ENCODE measurements around the gene PPARA. TPM values are rescaled to one million over a fixed set of nuclear protein-coding genes. Genes with fewer than 3 reads are reported as not detected.
"Not testable (repeated sequence)": the region's sequence is repeated elsewhere in the genome, so short reads cannot be mapped to it uniquely, and the experiment has no call there.

The PPARA gene
- polyA plus RNA-seq, 1 donor from 2014 or later, result 0.43 TPM

DNA sequence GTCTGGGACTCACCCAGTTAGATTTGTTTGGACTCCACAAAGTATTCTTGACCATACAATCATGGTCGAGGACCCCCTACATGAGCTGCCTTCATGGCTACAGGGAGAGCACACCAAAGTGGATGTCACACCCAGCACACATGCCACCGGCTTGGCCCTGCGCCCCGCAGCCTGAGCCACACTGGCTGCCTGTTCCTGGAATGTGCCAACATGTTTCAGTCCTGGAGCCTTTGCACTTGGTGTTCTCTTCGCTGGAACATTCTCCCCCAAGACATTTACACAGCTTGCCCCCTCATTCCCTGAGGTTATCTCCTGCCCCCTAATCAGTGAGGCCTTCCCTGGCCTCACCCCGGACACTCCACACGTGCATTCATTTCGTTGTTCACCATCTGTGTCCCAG lies 46.0 kb downstream of the PPARA start:
- Histone ChIP-seq H3K9me3 (ENCODE audit: low read length) (no peaks in the 10 kb centered on the region), H4K20me1 (ENCODE audit: insufficient read depth) (no peaks in the 10 kb centered on the region), H3K27me3 (ENCODE audit: insufficient read depth, low read depth, low read length) (no peaks in the 10 kb centered on the region), H3K27ac (ENCODE audit: low read length) (no peak overlapping the region), H3K4me3 (ENCODE audit: low read length) (no peak overlapping the region), H3K79me2 (replicated peaks; ENCODE audit: insufficient read depth, low read length) (no peaks in the 10 kb centered on the region), H3K4me2 (ENCODE audit: low read length) (no peak overlapping the region), H3K9me2 (ENCODE audit: insufficient read depth, low read length) (no peaks in the 10 kb centered on the region), H2AFZ (ENCODE audit: low read depth, low read length) (no peak overlapping the region), H3K36me3 (ENCODE audit: insufficient read depth, low read length) (no peaks in the 10 kb centered on the region), H3F3A (ENCODE audit: insufficient read depth, low read length, poor library complexity, severe bottlenecking) (no peaks in the 10 kb centered on the region), H3K9ac (ENCODE audit: low read length) (no peak overlapping the region)
- TF ChIP-seq RAD21 (conservative IDR thresholded peaks at IDR 0.05) (no peak), MXI1 (conservative IDR thresholded peaks at IDR 0.05; ENCODE audit: poor library complexity, severe bottlenecking) (no peak), TAF1 (IDR thresholded peaks at IDR 0.05; ENCODE audit: low read depth) (no peak), EZH2 (IDR thresholded peaks at IDR 0.05; ENCODE audit: borderline replicate concordance, insufficient read depth, low read length, poor library complexity, severe bottlenecking) (no peak), SMC3 (conservative IDR thresholded peaks at IDR 0.05; ENCODE audit: poor library complexity) (no peak), EP300 (conservative IDR thresholded peaks at IDR 0.05; ENCODE audit: poor library complexity, severe bottlenecking) (no peak), POLR2AphosphoS5 (IDR thresholded peaks at IDR 0.05) (no peak)
- TF ChIP-seq, protein P1, sequence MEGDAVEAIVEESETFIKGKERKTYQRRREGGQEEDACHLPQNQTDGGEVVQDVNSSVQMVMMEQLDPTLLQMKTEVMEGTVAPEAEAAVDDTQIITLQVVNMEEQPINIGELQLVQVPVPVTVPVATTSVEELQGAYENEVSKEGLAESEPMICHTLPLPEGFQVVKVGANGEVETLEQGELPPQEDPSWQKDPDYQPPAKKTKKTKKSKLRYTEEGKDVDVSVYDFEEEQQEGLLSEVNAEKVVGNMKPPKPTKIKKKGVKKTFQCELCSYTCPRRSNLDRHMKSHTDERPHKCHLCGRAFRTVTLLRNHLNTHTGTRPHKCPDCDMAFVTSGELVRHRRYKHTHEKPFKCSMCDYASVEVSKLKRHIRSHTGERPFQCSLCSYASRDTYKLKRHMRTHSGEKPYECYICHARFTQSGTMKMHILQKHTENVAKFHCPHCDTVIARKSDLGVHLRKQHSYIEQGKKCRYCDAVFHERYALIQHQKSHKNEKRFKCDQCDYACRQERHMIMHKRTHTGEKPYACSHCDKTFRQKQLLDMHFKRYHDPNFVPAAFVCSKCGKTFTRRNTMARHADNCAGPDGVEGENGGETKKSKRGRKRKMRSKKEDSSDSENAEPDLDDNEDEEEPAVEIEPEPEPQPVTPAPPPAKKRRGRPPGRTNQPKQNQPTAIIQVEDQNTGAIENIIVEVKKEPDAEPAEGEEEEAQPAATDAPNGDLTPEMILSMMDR (IDR thresholded peaks at IDR 0.05; ENCODE audit: poor library complexity, severe bottlenecking), result no peak
- TF ChIP-seq, protein P2, sequence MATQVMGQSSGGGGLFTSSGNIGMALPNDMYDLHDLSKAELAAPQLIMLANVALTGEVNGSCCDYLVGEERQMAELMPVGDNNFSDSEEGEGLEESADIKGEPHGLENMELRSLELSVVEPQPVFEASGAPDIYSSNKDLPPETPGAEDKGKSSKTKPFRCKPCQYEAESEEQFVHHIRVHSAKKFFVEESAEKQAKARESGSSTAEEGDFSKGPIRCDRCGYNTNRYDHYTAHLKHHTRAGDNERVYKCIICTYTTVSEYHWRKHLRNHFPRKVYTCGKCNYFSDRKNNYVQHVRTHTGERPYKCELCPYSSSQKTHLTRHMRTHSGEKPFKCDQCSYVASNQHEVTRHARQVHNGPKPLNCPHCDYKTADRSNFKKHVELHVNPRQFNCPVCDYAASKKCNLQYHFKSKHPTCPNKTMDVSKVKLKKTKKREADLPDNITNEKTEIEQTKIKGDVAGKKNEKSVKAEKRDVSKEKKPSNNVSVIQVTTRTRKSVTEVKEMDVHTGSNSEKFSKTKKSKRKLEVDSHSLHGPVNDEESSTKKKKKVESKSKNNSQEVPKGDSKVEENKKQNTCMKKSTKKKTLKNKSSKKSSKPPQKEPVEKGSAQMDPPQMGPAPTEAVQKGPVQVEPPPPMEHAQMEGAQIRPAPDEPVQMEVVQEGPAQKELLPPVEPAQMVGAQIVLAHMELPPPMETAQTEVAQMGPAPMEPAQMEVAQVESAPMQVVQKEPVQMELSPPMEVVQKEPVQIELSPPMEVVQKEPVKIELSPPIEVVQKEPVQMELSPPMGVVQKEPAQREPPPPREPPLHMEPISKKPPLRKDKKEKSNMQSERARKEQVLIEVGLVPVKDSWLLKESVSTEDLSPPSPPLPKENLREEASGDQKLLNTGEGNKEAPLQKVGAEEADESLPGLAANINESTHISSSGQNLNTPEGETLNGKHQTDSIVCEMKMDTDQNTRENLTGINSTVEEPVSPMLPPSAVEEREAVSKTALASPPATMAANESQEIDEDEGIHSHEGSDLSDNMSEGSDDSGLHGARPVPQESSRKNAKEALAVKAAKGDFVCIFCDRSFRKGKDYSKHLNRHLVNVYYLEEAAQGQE (IDR thresholded peaks at IDR 0.05; ENCODE audit: borderline replicate concordance), result no peak

DNA sequence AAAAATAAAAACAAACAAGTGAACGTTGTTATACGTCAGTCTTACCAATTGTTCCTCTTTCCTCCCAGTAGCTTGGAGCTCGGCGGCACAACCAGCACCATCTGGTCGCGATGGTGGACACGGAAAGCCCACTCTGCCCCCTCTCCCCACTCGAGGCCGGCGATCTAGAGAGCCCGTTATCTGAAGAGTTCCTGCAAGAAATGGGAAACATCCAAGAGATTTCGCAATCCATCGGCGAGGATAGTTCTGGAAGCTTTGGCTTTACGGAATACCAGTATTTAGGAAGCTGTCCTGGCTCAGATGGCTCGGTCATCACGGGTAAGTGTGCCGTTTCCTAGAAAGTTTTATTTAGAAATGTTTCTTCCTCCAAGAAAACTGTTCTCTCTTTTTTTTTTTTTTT lies 47.9 kb downstream of the PPARA start:
- H3K27ac ChIP-seq (ENCODE audit: low read length), result no peak overlapping the region
- H3K4me2 ChIP-seq (ENCODE audit: low read length), result no peak overlapping the region
- H3F3A ChIP-seq (ENCODE audit: insufficient read depth, low read length, poor library complexity, severe bottlenecking), result no peaks in the 10 kb centered on the region
- TF ChIP-seq POLR2AphosphoS5 (IDR thresholded peaks at IDR 0.05) (no peak), EP300 (conservative IDR thresholded peaks at IDR 0.05; ENCODE audit: poor library complexity, severe bottlenecking) (no peak), EZH2 (IDR thresholded peaks at IDR 0.05; ENCODE audit: borderline replicate concordance, insufficient read depth, low read length, poor library complexity, severe bottlenecking) (no peak), RAD21 (conservative IDR thresholded peaks at IDR 0.05) (no peak), MXI1 (conservative IDR thresholded peaks at IDR 0.05; ENCODE audit: poor library complexity, severe bottlenecking) (no peak), SMC3 (conservative IDR thresholded peaks at IDR 0.05; ENCODE audit: poor library complexity) (no peak), TAF1 (IDR thresholded peaks at IDR 0.05; ENCODE audit: low read depth) (no peak)
- TF ChIP-seq, protein P2 (IDR thresholded peaks at IDR 0.05; ENCODE audit: borderline replicate concordance), result no peak
- TF ChIP-seq, protein P1 (IDR thresholded peaks at IDR 0.05; ENCODE audit: poor library complexity, severe bottlenecking), result no peak
- no peaks in the 10 kb centered on the region for H4K20me1 ChIP-seq (ENCODE audit: insufficient read depth)
- H3K27me3 ChIP-seq (ENCODE audit: insufficient read depth, low read depth, low read length), result no peaks in the 10 kb centered on the region
- H3K36me3 ChIP-seq (ENCODE audit: insufficient read depth, low read length), result no peaks in the 10 kb centered on the region
- no peak overlapping the region for H2AFZ ChIP-seq (ENCODE audit: low read depth, low read length)
- H3K4me3 ChIP-seq (ENCODE audit: low read length), result no peak overlapping the region
- no peaks in the 10 kb centered on the region for H3K9me3 ChIP-seq (ENCODE audit: low read length)
- H3K9ac ChIP-seq (ENCODE audit: low read length), result no peak overlapping the region
- H3K79me2 ChIP-seq (replicated peaks; ENCODE audit: insufficient read depth, low read length), result no peaks in the 10 kb centered on the region
- no peaks in the 10 kb centered on the region for H3K9me2 ChIP-seq (ENCODE audit: insufficient read depth, low read length)

DNA sequence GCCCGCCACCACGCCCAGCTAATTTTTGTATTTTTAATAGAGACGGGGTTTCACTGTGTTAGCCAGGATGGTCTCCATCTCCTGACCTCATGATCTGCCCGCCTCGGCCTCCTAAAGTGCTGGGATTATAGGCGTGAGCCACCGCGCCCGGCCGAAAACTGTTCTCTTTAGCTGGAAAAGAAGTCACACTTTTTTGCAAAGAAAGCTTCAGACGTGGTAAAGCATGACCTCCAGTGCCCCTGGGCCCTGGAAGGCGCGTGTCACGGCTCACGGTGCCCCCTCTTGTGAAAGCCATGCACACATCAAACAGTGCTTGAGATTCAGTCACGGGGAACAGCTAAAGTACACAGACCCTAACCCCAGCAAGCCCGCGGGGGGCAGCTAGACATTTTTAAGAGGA lies 48.5 kb downstream of the PPARA start:
- not testable (repeated sequence) for H3K36me3 ChIP-seq (ENCODE audit: insufficient read depth, low read length); H3K4me3 ChIP-seq (ENCODE audit: low read length); H2AFZ ChIP-seq (ENCODE audit: low read depth, low read length); H4K20me1 ChIP-seq (ENCODE audit: insufficient read depth); H3K27ac ChIP-seq (ENCODE audit: low read length); H3K9ac ChIP-seq (ENCODE audit: low read length); H3F3A ChIP-seq (ENCODE audit: insufficient read depth, low read length, poor library complexity, severe bottlenecking); H3K27me3 ChIP-seq (ENCODE audit: insufficient read depth, low read depth, low read length); H3K4me2 ChIP-seq (ENCODE audit: low read length); H3K9me2 ChIP-seq (ENCODE audit: insufficient read depth, low read length); H3K79me2 ChIP-seq (replicated peaks; ENCODE audit: insufficient read depth, low read length); H3K9me3 ChIP-seq (ENCODE audit: low read length)
